NCI-H1105 treated with DMSO at 0.1 percent for 48 hours (cell line): ENCODE results near the gene MRPL30.
"Not testable (repeated sequence)": the region's sequence is repeated elsewhere in the genome, so short reads cannot be mapped to it uniquely, and the experiment has no call there.

Experiments
- DNase-seq: peaks from one replicate; lab custom pipeline; 2025; lab: John Stamatoyannopoulos, UW

MRPL30 gene

DNA sequence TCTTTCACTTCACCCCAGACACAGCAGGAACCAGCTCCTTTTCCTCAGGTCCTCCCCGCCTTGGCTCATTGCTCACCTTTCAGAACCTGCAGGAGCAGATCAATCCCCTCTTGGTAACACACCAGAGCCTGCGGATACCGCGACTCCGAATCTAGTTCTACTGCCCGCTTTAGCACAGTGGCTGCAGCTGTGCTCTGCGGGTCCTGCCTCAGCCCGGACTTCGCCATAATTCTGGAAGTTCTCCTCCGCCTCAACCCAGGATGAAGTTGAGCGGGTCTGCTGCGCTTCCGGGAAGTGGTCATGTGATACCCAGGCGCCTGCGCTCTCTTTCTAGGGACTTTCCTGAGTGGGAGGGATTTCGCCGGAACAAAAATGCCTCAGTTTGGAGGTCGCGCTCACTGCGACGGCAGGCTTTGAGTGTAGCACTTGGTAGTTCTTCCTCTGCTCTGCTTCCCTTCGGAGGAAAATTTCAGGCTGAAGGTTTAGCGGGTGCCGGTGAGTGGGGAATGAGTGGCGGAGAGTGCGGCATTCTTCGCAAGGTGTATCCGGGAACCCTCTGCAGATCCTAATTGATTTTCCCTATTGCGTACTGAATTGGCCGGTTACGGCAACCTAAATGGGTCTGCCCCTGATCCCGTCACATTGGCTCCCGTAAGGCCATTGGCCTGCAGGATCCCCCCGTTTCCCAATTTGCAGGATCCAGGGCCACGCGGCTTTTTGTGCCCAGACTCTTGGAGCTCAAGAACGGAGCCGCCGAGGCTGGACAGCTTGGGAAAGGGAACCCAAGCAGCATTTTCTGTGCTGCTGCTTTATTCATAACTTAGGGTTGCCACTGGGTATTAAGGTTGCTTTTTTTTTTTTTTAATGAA is at the start of gene MRPL30, which contains the start of gene MITD1:
Gene MRPL30, plus strand, starts transcription at position 430 of the 869 bp plus-strand sequence. CDS start 5,020 bp downstream, outside the sequence.
Gene MITD1, minus strand, starts transcription at position 304 of the 869 bp plus-strand sequence. Its CDS starts 77 bp downstream, at position 227.
- DNase-seq: peak; percentile 91

- DNase-seq: not testable (repeated sequence)
Observed at GRCh38 chr2:99135044-99135556, 45.9 kb upstream of the MRPL30 start.

GRCh38 chr2:99139003-99139402 is 42.0 kb upstream of the MRPL30 start:
- DNase-seq: no peak

DNA sequence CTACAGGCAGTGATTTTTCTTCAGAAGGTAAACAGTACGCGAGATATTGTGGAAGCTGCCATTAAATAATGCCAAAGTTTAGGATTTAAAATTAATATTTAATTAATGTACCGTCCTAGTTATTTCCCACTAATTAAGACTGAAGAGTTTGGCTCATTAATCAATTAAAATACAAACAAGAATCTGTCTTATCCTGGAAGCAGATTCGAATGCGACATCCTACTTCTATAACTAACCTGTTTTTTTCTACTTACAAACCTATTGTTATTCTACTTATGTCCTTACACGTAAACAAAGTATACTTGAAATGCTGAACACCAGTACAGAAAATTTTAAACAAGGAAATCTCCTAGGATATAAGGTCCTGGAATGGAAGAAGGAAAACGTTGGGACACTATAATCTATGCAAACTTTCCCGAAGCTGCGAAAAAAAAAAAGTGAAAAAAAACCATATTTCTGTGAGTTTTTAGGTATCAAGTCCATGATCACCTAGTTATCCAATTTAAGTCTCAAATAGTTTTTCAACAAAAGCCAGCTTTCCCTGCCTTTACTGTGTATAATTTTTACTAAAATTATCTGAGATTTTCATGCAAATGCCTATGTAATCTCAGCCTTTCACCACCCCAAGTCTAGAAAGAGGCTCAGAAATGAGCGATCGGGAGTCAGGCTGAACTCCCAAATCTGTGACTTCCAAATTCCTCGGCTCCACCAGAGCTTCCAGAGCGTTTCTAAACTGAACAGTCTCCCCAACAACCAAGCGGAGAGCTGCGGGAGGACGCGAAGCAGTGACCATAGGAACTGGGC is 40.7 kb upstream of the MRPL30 start:
- DNase-seq: no peak

DNA sequence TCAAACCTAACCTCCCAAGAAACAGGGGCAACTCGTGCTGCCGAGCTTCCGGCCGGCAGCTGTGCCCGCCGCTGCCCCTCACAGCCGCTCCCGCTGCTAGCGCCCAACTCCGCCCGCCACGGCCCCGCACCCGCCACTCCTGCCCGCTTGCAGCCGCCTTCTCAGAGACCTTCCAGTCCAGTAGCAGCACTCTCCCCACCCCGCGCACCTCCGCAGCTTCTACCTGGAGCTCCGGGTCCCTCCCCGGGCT is 40.2 kb upstream of the MRPL30 start:
- no peak for DNase-seq

GRCh38 chr2:99141110-99142108 is 39.6 kb upstream of the MRPL30 start, which contains the start of gene C2orf15:
Gene C2orf15, plus strand, starts transcription at chr2:99141707. Its CDS starts 8,852 bp downstream, at chr2:99150559.
- DNase-seq: peak; percentile 99

- DNase-seq: no peak
Observed at GRCh38 chr2:99150706-99151105, 30.3 kb upstream of the MRPL30 start.

GRCh38 chr2:99152199-99152895 is 28.6 kb upstream of the MRPL30 start:
- no peak for DNase-seq

GRCh38 chr2:99153921-99154604 is 26.9 kb upstream of the MRPL30 start:
- no peak for DNase-seq

- peak; percentile 88 for DNase-seq
Observed at GRCh38 chr2:99154643-99155536, 26.1 kb upstream of the MRPL30 start, which contains the start of the genes LIPT1 and TSGA10. Gene LIPT1, plus strand, starts transcription at chr2:99154967. Its CDS starts 6,991 bp downstream, at chr2:99161958. Gene TSGA10, minus strand, starts transcription at chr2:99154942. Its CDS starts 45,503 bp downstream, at chr2:99109439.

GRCh38 chr2:99156891-99157290 is 24.1 kb upstream of the MRPL30 start:
- DNase-seq: no peak

DNA sequence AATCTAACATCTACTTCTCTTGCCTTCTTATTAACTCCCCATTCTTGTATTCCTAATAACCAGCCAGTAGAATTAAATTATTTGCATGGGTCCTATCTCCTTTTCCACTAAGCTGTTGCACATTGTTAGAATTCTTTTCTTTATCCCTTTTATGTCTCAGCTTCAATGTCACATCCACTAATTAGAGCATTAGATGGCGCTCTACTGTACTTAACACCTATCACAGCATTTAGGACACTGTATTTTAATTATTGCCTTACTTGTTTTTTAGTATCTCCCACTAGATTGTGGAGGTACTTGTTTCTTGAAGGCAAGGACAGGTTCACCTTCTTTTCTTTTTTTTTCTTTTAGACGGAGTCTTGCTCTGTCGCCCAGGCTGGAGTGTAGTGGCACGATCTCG is 22.4 kb upstream of the MRPL30 start:
- no peak for DNase-seq

DNA sequence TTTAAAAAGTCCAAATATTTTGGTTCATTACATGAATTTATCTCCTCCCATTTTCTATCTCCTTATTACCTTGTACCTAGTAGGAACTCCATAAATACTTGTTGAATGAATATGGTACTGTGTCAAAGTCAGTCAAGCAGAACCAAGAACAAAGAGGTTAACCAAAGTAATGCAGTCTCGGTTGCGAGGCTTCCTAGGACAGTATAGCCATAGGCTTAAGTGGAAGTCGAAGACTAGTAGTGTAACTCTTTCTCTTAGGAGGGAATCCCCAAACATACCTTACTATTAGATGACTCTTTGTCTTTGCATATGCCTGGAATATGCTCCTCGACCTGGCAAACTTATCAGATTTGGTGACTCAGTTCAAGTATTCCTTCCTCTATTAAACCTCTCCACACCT is 21.4 kb upstream of the MRPL30 start:
- DNase-seq: no peak

- DNase-seq: no peak
Observed at GRCh38 chr2:99166218-99166617, 14.8 kb upstream of the MRPL30 start.

- DNase-seq: no peak
Observed at GRCh38 chr2:99169534-99169933, 11.4 kb upstream of the MRPL30 start.

GRCh38 chr2:99171377-99172140 is 9.4 kb upstream of the MRPL30 start:
- no peak for DNase-seq

DNA sequence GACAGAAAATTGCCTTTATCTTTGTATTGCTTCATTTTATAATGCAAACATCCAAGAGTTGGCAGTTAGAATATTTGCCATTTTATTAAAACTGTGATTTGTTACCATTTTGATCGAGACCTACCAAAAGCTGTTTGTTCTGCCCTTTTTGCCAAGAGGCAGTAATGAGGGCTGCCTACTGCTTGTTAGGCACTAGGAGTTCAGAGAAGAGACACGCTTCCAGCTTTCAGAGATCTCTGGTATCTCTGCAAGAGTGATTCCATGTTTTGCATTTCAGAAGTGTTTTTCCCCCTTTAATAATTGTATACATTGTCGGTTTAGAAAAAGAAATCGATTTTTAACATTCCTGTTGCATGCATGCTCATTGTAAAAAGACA is 628 bp downstream of the MRPL30 start:
- DNase-seq: no peak

DNA sequence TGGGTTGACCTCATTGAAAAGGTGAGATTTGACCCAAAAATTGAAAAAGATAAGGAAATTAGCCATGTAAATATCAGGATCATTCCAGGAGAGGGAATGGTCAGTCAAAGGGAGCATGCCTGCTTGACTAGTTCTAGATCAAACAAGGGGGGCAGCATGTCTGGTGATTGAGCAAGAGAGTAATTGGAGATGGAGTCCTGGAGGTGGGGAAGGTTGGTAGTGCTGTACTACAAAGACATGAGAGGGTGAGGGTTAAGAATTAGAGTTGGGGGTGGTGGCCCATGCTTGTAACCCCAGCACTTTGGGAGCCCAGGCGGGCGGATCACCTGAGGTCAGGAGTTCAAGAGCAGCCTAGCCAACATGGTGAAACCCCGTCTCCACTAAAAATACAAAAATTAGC is 2.0 kb downstream of the MRPL30 start:
- no peak for DNase-seq
